ENCODE measurements around the gene PIGZ. TPM values are rescaled to one million over a fixed set of nuclear protein-coding genes. Genes with fewer than 3 reads are reported as not detected.

The PIGZ gene
- total RNA-seq, 2 donors from 2014 or later = 63.7 to 126 TPM

GRCh38 chr3:196936288-196936687 is 32.3 kb downstream of the PIGZ start:
- intact Hi-C loops (cut with DNase I) = no loop called here
- TF ChIP-seq, protein P1, sequence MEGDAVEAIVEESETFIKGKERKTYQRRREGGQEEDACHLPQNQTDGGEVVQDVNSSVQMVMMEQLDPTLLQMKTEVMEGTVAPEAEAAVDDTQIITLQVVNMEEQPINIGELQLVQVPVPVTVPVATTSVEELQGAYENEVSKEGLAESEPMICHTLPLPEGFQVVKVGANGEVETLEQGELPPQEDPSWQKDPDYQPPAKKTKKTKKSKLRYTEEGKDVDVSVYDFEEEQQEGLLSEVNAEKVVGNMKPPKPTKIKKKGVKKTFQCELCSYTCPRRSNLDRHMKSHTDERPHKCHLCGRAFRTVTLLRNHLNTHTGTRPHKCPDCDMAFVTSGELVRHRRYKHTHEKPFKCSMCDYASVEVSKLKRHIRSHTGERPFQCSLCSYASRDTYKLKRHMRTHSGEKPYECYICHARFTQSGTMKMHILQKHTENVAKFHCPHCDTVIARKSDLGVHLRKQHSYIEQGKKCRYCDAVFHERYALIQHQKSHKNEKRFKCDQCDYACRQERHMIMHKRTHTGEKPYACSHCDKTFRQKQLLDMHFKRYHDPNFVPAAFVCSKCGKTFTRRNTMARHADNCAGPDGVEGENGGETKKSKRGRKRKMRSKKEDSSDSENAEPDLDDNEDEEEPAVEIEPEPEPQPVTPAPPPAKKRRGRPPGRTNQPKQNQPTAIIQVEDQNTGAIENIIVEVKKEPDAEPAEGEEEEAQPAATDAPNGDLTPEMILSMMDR (IDR thresholded peaks at IDR 0.05) = no peak
- DNase-seq = no peak
- Histone ChIP-seq H3K4me3 (no peak overlapping the region), H3K27me3 (no peaks in the 10 kb centered on the region), H3K4me1 (no peaks in the 10 kb centered on the region), H3K9ac (ENCODE audit: low read depth in 2 of 2, low read length in 2 of 2) (no peak overlapping the region), H3K36me3 (peaks cover 16% of the 10 kb centered on the region), H3K9me3 (no peaks in the 10 kb centered on the region), H3K27ac (no peak overlapping the region)

DNA sequence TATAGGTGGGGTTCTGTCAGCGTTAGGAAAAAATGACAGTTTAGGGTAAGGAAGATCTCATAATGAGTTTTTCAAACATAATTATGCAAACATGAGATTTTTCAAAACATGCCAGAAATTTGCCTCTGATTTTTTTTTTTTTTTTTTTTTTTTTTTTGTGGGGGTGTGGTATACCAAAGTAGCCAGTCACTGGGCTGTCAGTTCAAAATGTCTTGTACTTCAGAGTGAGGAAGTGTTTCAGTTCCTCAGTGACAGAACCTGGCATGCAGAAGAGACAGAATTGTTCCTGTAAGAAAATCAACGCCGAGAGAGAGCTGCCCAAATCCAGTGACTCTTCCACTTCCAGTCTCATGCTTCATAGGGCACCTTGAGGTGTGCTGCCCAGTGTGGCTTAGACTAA is 36.0 kb downstream of the PIGZ start:
- Histone ChIP-seq H3K9me3 (no peaks in the 10 kb centered on the region), H3K9ac (ENCODE audit: low read depth in 2 of 2, low read length in 2 of 2) (no peak overlapping the region), H3K4me3 (no peak overlapping the region), H3K27me3 (no peaks in the 10 kb centered on the region), H3K27ac (no peak overlapping the region), H3K4me1 (no peaks in the 10 kb centered on the region), H3K36me3 (peaks cover 16% of the 10 kb centered on the region)
- TF ChIP-seq, protein P1 (IDR thresholded peaks at IDR 0.05) = no peak
- intact Hi-C loops (cut with DNase I) = no loop called here
- no peak for DNase-seq

DNA sequence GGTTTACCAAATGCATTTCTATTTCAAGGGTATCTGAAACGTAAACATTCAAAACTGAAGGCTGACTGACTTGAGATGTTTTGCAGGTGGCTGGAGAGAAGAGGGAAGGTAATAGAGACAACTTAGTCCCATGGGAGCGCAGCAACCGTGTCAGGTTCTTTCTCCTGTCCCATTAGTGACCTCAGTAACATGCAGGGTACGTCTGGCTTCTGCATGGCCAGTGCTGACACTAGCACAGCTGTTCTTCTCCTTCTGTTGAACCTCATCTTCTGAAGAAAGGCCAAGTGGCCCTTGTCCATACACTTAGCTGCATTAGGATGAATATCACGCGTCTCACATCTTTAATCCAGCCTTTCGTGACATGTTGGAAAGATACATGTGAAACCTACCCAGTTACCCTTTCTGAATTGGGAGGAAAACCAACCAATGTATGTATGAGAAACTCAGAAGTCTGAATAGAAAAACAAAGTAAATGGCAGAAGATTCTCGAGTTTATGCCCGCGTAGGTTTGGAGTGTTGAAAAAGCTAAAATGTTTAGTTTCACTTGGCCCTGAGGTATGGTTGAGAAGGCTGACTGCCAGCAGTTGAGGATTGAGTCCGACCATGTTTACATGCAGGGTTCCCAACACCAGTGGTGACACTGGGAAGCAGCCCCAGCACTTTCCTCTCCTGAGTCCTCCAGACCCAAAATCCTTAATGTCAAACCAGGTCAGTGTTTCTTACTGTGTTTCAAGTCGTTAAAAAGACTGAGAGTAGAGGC is 36.6 kb downstream of the PIGZ start:
- H3K36me3 ChIP-seq = peaks cover 16% of the 10 kb centered on the region
- H3K9ac ChIP-seq (ENCODE audit: low read depth in 2 of 2, low read length in 2 of 2) = no peak overlapping the region
- no peaks in the 10 kb centered on the region for H3K27me3 ChIP-seq
- no peaks in the 10 kb centered on the region for H3K9me3 ChIP-seq
- H3K4me3 ChIP-seq = no peak overlapping the region
- intact Hi-C loops (cut with DNase I) = no loop called here
- TF ChIP-seq, protein P1 (IDR thresholded peaks at IDR 0.05) = no peak
- no peak overlapping the region for H3K27ac ChIP-seq
- no peak for DNase-seq
- H3K4me1 ChIP-seq = no peaks in the 10 kb centered on the region

DNA sequence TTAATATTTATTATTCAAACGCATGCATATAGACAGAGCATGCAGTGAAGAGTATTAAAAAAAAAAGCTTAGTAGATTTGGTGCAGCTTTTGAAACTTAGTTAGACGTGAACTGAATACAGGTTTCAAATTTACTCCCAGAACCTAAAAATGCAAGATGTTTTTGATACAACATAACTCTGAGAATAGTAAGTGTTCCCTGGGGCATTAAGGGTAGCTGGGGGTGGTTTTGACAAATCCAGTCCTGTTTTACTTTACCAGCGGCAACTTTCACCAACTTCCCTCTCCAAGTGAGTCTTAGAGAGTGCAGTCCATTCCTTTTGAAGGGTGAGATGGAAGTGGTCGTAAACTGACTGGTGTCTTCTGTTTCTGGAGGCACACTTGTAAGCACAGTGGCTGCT is 37.5 kb downstream of the PIGZ start:
- peaks cover 9% of the 10 kb centered on the region for H3K36me3 ChIP-seq
- intact Hi-C loops (cut with DNase I) = no loop called here
- H3K27ac ChIP-seq = no peak overlapping the region

GRCh38 chr3:196927571-196928453 is 40.8 kb downstream of the PIGZ start:
- no peak overlapping the region for H3K27ac ChIP-seq

More for the DNA sequence above, 37.5 kb downstream of the PIGZ start:
- no peaks in the 10 kb centered on the region for H3K9me3 ChIP-seq
- no peak for DNase-seq
- no peaks in the 10 kb centered on the region for H3K4me1 ChIP-seq
- TF ChIP-seq, protein P1 (IDR thresholded peaks at IDR 0.05) = no peak
- no peak overlapping the region for H3K4me3 ChIP-seq
- H3K9ac ChIP-seq (ENCODE audit: low read depth in 2 of 2, low read length in 2 of 2) = no peak overlapping the region
- H3K27me3 ChIP-seq = no peaks in the 10 kb centered on the region

More at GRCh38 chr3:196927571-196928453, 40.8 kb downstream of the PIGZ start:
- TF ChIP-seq, protein P1 (IDR thresholded peaks at IDR 0.05) = no peak
- intact Hi-C loops (cut with DNase I) = no loop called here
- no peaks in the 10 kb centered on the region for H3K9me3 ChIP-seq
- DNase-seq = no peak
- H3K27me3 ChIP-seq = no peaks in the 10 kb centered on the region
- H3K4me1 ChIP-seq = no peaks in the 10 kb centered on the region
- H3K36me3 ChIP-seq = no peaks in the 10 kb centered on the region
- H3K9ac ChIP-seq (ENCODE audit: low read depth in 2 of 2, low read length in 2 of 2) = no peak overlapping the region
- no peak overlapping the region for H3K4me3 ChIP-seq
